Adipocyte (in vitro differentiated cells): ENCODE results near the gene ELP4.

Experiments
- DNase-seq: peaks from one replicate; pipeline ENCODE4 v3.0.0-alpha.2; 2015; ENCODE audit warnings: low read depth
- H3K27me3 ChIP-seq: replicated peaks from 2 replicates; pipeline ENCODE4 v1.7.0; 2013; ENCODE audit warnings: mild to moderate bottlenecking, low read length, moderate library complexity; ENCODE audit not compliant: control insufficient read depth, insufficient read depth
- H3K36me3 ChIP-seq: 2 replicates; pipeline ENCODE4 v1.7.0; 2013; ENCODE audit warnings: low read length, mild to moderate bottlenecking, moderate library complexity; ENCODE audit not compliant: control insufficient read depth, insufficient read depth, severe bottlenecking
- H3K4me1 ChIP-seq: 2 replicates; pipeline ENCODE4 v1.7.0; 2013; ENCODE audit warnings: mild to moderate bottlenecking, low read length, moderate library complexity; ENCODE audit not compliant: control insufficient read depth, insufficient read depth
- H3K4me3 ChIP-seq: 2 replicates; pipeline ENCODE4 v1.7.0; 2013; ENCODE audit warnings: mild to moderate bottlenecking, low read length, moderate library complexity
- H3K9ac ChIP-seq: 2 replicates; pipeline ENCODE4 v1.7.0; 2013; ENCODE audit warnings: mild to moderate bottlenecking, low read length, moderate library complexity
- H3K9me3 ChIP-seq: 2 replicates; pipeline ENCODE4 v1.7.0; 2013; ENCODE audit warnings: mild to moderate bottlenecking, low read length, moderate library complexity; ENCODE audit not compliant: control insufficient read depth

Gene ELP4

DNA sequence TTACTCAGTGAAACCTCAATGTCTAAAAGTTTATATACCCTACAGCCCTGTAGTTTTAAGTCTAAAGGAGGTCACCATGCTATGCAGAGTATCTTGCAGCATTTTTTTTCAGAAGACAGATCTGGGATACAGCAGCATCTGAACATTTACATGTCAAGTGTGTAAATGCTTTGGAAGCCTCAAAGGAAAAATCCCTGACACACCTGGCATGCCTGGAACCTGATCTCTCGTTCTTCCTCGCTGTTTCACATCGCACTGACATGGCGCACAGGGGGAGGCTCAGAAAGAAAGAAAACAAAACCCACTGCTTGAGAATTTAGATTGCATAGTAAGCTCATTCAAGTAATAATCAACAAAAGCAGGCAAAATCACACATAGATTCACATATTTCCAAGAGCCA, 270.5 kb downstream of the ELP4 start:
- no peak overlapping the region for H3K9ac ChIP-seq
- no peak for DNase-seq

DNA sequence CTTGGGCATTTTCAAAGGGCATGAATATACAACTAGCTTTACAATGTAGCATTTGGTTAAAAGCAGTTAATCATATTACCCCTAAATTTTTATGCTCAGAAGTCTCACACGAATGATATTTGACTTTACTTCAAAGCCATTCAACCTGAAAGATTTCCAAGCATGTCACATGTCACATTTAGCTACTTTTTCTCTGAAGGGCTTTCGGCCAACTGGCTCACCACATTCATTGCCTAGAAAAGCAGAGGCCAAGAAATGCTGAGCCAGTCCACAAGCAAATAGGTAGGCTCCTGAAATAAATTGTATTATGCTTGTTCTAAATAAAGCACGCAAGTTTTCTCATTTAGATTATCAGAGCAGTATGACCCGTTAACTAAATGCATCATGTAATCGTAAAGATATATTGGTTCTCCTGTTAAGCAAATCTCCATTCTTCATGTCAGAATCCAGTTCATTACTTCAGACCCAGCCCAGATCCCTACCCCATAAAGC, 271.0 kb downstream of the ELP4 start:
- Histone ChIP-seq H3K4me3 (no peak overlapping the region), H3K4me1 (no peaks in the 10 kb centered on the region), H3K36me3 (no peaks in the 10 kb centered on the region), H3K9me3 (peaks cover 7% of the 10 kb centered on the region), H3K27me3 (no peaks in the 10 kb centered on the region), H3K9ac (no peak overlapping the region)
- no peak for DNase-seq

More for the DNA sequence above, 270.5 kb downstream of the ELP4 start:
- no peaks in the 10 kb centered on the region for H3K36me3 ChIP-seq
- no peak overlapping the region for H3K4me3 ChIP-seq
- H3K9me3 ChIP-seq: peaks cover 7% of the 10 kb centered on the region
- no peaks in the 10 kb centered on the region for H3K4me1 ChIP-seq
- H3K27me3 ChIP-seq: no peaks in the 10 kb centered on the region

DNA sequence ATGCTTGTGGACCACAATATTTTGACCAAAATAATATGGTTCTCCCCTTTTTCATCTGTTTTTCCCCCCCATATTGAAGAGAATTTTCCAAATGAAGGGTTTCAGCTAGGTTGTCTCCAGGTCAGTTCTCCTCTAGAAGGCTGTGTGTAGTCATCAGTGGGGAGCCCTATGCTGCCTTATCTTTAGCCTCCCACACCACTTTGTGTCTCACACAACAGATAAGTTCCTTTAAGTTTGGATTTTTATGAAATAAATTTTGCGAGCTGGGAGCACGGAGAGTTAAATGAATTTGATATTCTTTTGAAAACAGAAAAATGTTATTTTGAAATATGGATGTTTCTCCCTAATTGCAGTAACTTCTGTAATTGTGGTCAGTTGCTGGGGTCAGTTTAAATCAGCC, 272.7 kb downstream of the ELP4 start:
- Histone ChIP-seq H3K4me1 (no peaks in the 10 kb centered on the region), H3K4me3 (no peak overlapping the region), H3K36me3 (no peaks in the 10 kb centered on the region), H3K27me3 (no peaks in the 10 kb centered on the region), H3K9ac (no peak overlapping the region), H3K9me3 (peaks cover 5% of the 10 kb centered on the region)
- DNase-seq: no peak

DNA sequence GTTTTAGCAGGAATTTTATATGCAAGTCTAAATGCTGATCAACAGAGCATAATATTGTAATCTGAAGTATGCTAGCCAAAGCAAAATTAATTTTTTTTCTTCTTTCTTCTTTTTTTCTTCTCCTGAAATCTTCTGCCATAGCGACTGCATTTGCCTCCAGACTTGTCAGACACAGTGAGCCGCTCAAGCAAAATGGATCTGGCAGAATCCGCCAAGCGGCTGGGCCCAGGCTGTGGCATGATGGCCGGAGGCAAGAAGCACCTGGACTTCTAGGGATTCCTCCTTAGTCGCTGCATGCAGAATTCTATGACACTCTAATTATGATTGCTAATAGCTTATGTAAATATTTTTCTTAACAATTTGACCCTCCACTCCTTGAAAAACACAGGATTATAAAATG, 273.7 kb downstream of the ELP4 start:
- Histone ChIP-seq H3K9ac (no peak overlapping the region), H3K9me3 (no peaks in the 10 kb centered on the region), H3K36me3 (no peaks in the 10 kb centered on the region), H3K4me1 (no peaks in the 10 kb centered on the region), H3K27me3 (no peaks in the 10 kb centered on the region), H3K4me3 (no peak overlapping the region)
- no peak for DNase-seq

DNA sequence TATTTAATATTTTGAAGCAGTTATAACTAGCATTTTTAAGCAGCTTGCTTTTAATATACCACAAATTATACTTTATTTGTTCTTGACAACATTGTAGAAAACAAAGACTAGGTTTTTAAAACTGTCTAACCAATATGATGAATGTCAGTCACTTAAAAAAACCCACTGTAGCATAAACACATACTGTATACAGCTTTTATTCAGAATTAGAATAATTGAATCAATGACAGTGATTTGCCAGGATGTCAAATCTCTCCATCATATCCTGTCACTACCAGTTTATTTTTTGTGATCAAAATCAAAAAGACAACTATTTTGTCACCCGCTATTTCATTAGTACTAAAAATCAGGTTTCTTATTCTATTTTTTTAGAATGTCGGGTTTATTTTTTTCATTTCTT, 275.0 kb downstream of the ELP4 start:
- no peaks in the 10 kb centered on the region for H3K27me3 ChIP-seq
- H3K4me3 ChIP-seq: no peak overlapping the region
- no peaks in the 10 kb centered on the region for H3K36me3 ChIP-seq
- no peaks in the 10 kb centered on the region for H3K9me3 ChIP-seq
- no peaks in the 10 kb centered on the region for H3K4me1 ChIP-seq
- no peak for DNase-seq
- H3K9ac ChIP-seq: no peak overlapping the region

DNA sequence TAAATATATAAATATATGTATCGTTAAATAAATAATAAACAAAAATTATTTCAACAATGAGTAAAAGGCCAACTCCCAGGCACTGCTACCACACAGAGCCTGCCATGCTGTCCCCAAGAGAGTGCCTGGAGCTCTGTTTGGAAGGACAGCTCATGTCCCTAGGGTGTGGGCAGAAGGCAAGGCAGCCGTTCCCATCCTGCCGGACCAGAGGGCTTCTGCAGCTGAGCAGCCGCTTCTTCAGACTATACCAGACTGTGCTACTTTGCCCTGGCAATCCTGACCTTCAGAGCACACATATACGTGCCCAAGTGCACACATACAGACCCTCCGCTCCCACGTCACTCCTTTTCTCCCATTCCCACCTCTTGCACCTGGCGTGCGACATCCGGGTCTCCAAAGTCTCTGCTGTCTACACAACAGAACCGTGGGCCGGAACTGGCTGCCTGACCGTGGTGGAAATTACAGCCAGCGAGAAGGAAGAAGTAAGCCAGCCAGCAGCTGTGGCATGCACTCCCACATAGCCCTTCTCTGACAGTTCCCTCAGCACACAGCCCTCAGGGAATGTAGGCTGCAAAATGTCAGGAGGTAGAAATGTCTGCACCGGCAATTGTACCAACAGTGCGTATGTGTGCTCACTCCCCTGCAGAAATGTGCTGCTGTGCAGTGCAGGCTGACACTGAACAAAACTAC, 277.6 kb downstream of the ELP4 start:
- no peak for DNase-seq
- peaks cover 7% of the 10 kb centered on the region for H3K27me3 ChIP-seq
- H3K9ac ChIP-seq: no peak overlapping the region
- H3K4me3 ChIP-seq: no peak overlapping the region
- no peaks in the 10 kb centered on the region for H3K9me3 ChIP-seq
- no peaks in the 10 kb centered on the region for H3K36me3 ChIP-seq
- no peaks in the 10 kb centered on the region for H3K4me1 ChIP-seq

DNA sequence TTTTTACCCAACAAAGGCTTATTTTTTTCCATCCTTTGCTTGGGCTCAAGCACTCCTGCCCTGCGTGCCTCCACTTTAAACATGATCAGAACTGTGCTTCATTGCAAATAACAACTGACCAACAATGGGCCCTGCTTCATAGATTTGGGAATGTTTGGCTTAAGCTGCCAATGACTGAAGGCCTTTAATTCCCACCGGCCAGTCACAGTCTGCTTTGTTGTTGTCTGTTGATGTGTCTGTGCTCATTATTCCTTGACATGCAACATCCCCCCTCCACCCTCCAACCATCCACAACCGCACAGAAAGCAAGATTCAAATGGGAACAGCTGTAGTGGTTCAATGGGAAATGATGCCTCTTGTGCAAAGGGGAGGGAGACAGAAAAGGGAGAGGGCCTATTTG, 278.5 kb downstream of the ELP4 start:
- peaks cover 7% of the 10 kb centered on the region for H3K27me3 ChIP-seq
- no peak for DNase-seq
- no peaks in the 10 kb centered on the region for H3K36me3 ChIP-seq
- H3K9me3 ChIP-seq: no peaks in the 10 kb centered on the region
- H3K4me3 ChIP-seq: no peak overlapping the region
- H3K9ac ChIP-seq: no peak overlapping the region
- H3K4me1 ChIP-seq: no peaks in the 10 kb centered on the region

DNA sequence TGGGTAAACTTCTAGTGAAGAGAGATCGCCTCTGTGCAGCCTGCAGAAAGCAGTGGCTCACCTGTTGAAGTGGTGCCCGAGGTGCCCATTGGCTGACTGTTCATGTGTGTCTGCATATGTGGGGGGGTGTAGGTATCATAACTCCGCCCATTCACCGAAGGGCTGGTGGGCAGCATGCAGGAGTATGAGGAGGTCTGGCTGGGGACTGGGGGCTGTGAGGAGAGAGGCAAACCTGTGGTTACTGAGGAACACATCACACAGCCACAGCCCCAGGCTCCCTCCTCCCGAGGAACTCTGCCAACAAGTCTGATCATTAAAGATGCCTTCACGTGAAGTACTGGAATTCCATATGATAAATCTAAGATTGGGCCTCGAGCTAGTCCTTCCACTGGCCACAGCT, 281.1 kb downstream of the ELP4 start:
- no peaks in the 10 kb centered on the region for H3K36me3 ChIP-seq

DNA sequence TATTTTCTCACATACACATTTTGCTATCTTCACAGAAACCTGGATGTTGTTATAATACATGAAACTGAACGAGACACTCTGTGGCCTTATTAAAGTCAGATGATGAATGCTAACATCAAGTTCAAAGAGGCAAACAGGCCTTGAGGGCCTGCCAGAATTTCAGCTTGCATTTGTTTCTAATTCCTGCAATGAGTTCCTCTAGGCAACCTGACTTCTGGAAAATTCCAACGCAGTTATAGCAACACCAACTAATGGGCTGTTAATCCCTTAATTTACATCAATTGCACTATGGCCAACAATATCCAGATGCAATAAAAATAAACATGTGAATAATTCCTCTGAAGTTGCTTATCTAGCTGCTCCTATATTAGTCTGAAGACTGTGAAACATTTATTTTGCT, 282.5 kb downstream of the ELP4 start:
- no peaks in the 10 kb centered on the region for H3K36me3 ChIP-seq
- H3K9ac ChIP-seq: no peak overlapping the region
- DNase-seq: no peak
- H3K27me3 ChIP-seq: peaks cover 17% of the 10 kb centered on the region
- H3K4me1 ChIP-seq: no peaks in the 10 kb centered on the region
- H3K4me3 ChIP-seq: no peak overlapping the region
- no peaks in the 10 kb centered on the region for H3K9me3 ChIP-seq

More for the DNA sequence above, 281.1 kb downstream of the ELP4 start:
- H3K9me3 ChIP-seq: no peaks in the 10 kb centered on the region
- H3K27me3 ChIP-seq: peaks cover 9% of the 10 kb centered on the region
- no peak overlapping the region for H3K4me3 ChIP-seq
- DNase-seq: no peak
- H3K4me1 ChIP-seq: no peaks in the 10 kb centered on the region
- no peak overlapping the region for H3K9ac ChIP-seq

DNA sequence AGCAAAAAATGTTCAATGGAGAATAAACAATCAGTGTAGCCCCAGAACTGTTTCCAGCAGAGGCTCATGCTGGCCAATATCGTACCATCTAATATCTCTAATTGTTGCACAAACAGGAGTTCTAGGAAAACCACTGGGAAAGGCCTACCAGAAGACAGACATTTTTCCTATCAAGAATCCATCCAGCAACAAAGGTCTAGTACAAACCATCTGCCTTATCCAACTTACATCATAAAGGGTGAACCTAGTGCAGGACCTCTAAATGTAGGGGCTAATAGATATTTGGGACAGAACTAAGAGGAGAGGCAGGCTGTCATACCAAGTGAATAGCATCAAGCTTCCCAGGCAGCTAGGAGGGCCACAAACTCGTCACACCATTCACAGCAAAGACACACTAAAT, 282.9 kb downstream of the ELP4 start:
- no peak overlapping the region for H3K4me3 ChIP-seq
- H3K9me3 ChIP-seq: no peaks in the 10 kb centered on the region
- DNase-seq: no peak
- H3K4me1 ChIP-seq: no peaks in the 10 kb centered on the region
- no peak overlapping the region for H3K9ac ChIP-seq
- H3K36me3 ChIP-seq: no peaks in the 10 kb centered on the region
- peaks cover 21% of the 10 kb centered on the region for H3K27me3 ChIP-seq

DNA sequence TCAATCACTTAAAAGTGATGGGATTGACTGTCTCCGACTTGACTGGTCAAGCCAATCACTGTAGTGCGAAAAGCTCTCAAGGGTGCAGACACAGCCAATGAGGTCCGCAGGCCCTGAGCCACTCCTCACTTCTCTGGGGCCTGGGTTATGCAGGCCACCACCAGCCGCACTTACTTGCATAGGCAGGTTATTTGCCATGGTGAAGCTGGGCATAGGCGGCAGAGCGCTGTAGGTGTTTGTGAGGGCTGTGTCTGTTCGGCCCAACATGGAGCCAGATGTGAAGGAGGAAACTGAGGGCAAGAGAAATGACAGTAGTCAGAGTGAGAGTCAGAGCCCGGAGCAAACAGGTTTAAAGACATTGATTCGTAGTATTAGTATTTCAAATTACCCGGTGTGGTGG, 283.7 kb downstream of the ELP4 start:
- Histone ChIP-seq H3K4me3 (no peak overlapping the region), H3K4me1 (peaks cover under 1% of the 10 kb centered on the region), H3K9ac (no peak overlapping the region), H3K36me3 (no peaks in the 10 kb centered on the region), H3K9me3 (no peaks in the 10 kb centered on the region), H3K27me3 (peaks cover 28% of the 10 kb centered on the region)
- DNase-seq: no peak

DNA sequence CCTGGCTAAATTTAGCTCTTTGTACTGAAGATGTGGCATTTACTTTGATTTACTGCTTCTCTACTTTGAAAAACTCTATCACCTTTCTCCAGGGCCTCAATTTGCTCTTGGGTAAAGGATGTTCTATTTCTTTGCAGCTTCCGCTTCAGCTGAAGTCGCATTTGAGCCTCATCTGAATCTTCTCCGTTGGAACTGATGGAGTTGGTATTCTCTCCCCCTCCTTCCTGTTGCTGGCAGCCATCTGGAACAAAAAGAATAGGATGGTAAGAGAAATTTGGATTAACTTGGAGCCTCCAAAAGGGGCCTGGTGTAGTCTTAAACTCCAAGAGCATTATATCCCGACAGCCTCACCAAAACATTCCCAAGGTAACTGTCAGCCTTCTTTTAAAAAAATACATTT, 285.0 kb downstream of the ELP4 start:
- Histone ChIP-seq H3K4me1 (peaks cover 3% of the 10 kb centered on the region), H3K9ac (no peak overlapping the region), H3K36me3 (no peaks in the 10 kb centered on the region), H3K27me3 (peaks cover 41% of the 10 kb centered on the region), H3K9me3 (no peaks in the 10 kb centered on the region), H3K4me3 (no peak overlapping the region)
- no peak for DNase-seq
